ENCODE measurements around the gene CRYBA1.
"Not testable (repeated sequence)": the region's sequence is repeated elsewhere in the genome, so short reads cannot be mapped to it uniquely, and the experiment has no call there.

CRYBA1 gene

GRCh38 chr17:29238133-29238850 lies 8.4 kb upstream of the CRYBA1 start:
- no peak for DNase-seq

GRCh38 chr17:29240477-29240876 lies 6.2 kb upstream of the CRYBA1 start:
- no peak for DNase-seq

- DNase-seq: peak; percentile 41
Observed at GRCh38 chr17:29240968-29241963, 5.4 kb upstream of the CRYBA1 start.

- no peak for DNase-seq
Observed at GRCh38 chr17:29242051-29242450, 4.6 kb upstream of the CRYBA1 start.

- no peak for DNase-seq
Observed at GRCh38 chr17:29242790-29243189, 3.9 kb upstream of the CRYBA1 start.

- DNase-seq: peak; percentile 68
Observed at GRCh38 chr17:29243792-29244191, 2.9 kb upstream of the CRYBA1 start.

GRCh38 chr17:29245401-29245800 lies 1.3 kb upstream of the CRYBA1 start:
- no peak for DNase-seq

- no peak for DNase-seq
Observed at GRCh38 chr17:29247219-29247618, 560 bp downstream of the CRYBA1 start.

GRCh38 chr17:29248845-29249244 lies 2.2 kb downstream of the CRYBA1 start:
- DNase-seq: no peak

GRCh38 chr17:29250666-29251065 lies 4.0 kb downstream of the CRYBA1 start:
- no peak for DNase-seq

- no peak for DNase-seq
Observed at GRCh38 chr17:29251184-29251583, 4.5 kb downstream of the CRYBA1 start.

GRCh38 chr17:29252101-29252791 lies 5.6 kb downstream of the CRYBA1 start:
- DNase-seq: peak; percentile 72

GRCh38 chr17:29253037-29253436 lies 6.4 kb downstream of the CRYBA1 start:
- DNase-seq: no peak

GRCh38 chr17:29255926-29256522 lies 9.4 kb downstream of the CRYBA1 start:
- no peak for DNase-seq

- DNase-seq: no peak
Observed at GRCh38 chr17:29256735-29257466, 10.2 kb downstream of the CRYBA1 start.

- DNase-seq: no peak
Observed at GRCh38 chr17:29257756-29258155, 11.1 kb downstream of the CRYBA1 start.

- DNase-seq: no peak
Observed at GRCh38 chr17:29263916-29264315, 17.3 kb downstream of the CRYBA1 start.

- DNase-seq: not testable (repeated sequence)
Observed at GRCh38 chr17:29271980-29272379, 25.3 kb downstream of the CRYBA1 start.

- no peak for DNase-seq
Observed at GRCh38 chr17:29273924-29274323, 27.3 kb downstream of the CRYBA1 start.

- DNase-seq: no peak
Observed at GRCh38 chr17:29278692-29279091, 32.0 kb downstream of the CRYBA1 start.

- DNase-seq: no peak
Observed at GRCh38 chr17:29279397-29280070, 32.9 kb downstream of the CRYBA1 start.

- no peak for DNase-seq
Observed at GRCh38 chr17:29283496-29283895, 36.8 kb downstream of the CRYBA1 start.

All from OCI-M1 (cell line).